Calu3 (cell line): Measurements from ENCODE around the gene SERINC5. TPM values are rescaled to one million over a fixed set of nuclear protein-coding genes. Genes with fewer than 3 reads are reported as not detected.

ENCODE experiments used
- BruUV-seq: library from RNA; stranded (reverse); fragments of 400-500 nt; replicated peaks from 2 replicates; lab custom pipeline; 2021; lab: Mats Ljungman, UMichigan
- CTCF ChIA-PET: fragments of 300-600 bp; sonication (Branson Sonifier 250); formaldehyde crosslinking; loops from one replicate; lab custom pipeline; 2022; ENCODE audit warnings: antibody characterized with exemption; lab: Charles Lee
- DNase-seq: peaks from one replicate; pipeline ENCODE4 v3.0.0; 2022
- H3K27ac Mint-ChIP-seq: one replicate; pipeline ENCODE4 v1.8.0; 2022; ENCODE audit warnings: mixed read lengths; ENCODE audit not compliant: unreplicated experiment
- H3K27me3 Mint-ChIP-seq: one replicate; pipeline ENCODE4 v1.8.0; 2022; ENCODE audit warnings: mixed read lengths; ENCODE audit not compliant: unreplicated experiment
- H3K36me3 Mint-ChIP-seq: one replicate; pipeline ENCODE4 v1.8.0; 2022; ENCODE audit warnings: mild to moderate bottlenecking, moderate library complexity, mixed read lengths; ENCODE audit not compliant: insufficient read depth, unreplicated experiment
- H3K4me1 Mint-ChIP-seq: one replicate; pipeline ENCODE4 v1.8.0; 2022; ENCODE audit warnings: mild to moderate bottlenecking, low read depth, mixed read lengths; ENCODE audit not compliant: unreplicated experiment
- H3K4me3 Mint-ChIP-seq: one replicate; pipeline ENCODE4 v1.8.0; 2022; ENCODE audit warnings: mild to moderate bottlenecking, low read depth, moderate library complexity, mixed read lengths; ENCODE audit not compliant: unreplicated experiment
- H3K9me3 Mint-ChIP-seq: one replicate; pipeline ENCODE4 v1.8.0; 2022; ENCODE audit warnings: low read depth, mixed read lengths; ENCODE audit not compliant: unreplicated experiment
- intact Hi-C: fragments of 100-400 bp; cut with micrococcal nuclease; formaldehyde crosslinking; loops from one replicate; pipeline ENCODE4 v1.10.0; 2022; ENCODE audit not compliant: unreplicated experiment
- total RNA-seq: library from RNA; stranded (reverse); gene quantifications from 2 replicates; pipeline ENCODE4 v1.2.3, GENCODE V29; 2022
- TF ChIP-seq, protein P1 (sequence below): fragments of 200-600 bp; IDR thresholded peaks from one replicate; pipeline ENCODE4 v1.8.0; 2022; ENCODE audit warnings: antibody characterized with exemption; ENCODE audit not compliant: unreplicated experiment

Gene SERINC5
- total RNA-seq, 1 experiment from 2014 or later, result 47.0 TPM

DNA sequence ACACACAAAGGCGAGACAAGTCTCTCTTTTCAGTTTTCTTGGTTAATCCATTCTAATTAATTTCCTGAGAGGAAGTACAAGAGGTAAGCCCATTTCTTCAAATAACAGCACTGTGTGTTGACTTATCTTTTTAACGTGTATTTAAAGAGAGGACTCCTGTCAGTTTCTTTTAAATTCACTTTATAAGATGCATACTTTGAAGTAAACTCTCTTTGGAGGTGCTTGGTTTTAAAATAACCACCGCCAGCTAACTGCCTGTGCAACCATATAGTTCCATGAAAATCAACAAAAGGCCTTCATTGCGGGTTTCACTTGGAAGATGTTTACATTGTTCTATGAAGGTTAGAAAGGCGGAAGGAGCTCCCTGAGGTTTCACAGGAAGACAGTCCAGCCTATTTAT lies 13.1 kb upstream of the SERINC5 start:
- DNase-seq, result no peak
- H3K4me1 Mint-ChIP-seq, result no peaks in the 10 kb centered on the region
- BruUV-seq, result no TSS peak
- H3K4me3 Mint-ChIP-seq, result no peak overlapping the region
- no peaks in the 10 kb centered on the region for H3K9me3 Mint-ChIP-seq
- H3K36me3 Mint-ChIP-seq, result no peaks in the 10 kb centered on the region
- intact Hi-C loops, result no loop called here
- H3K27ac Mint-ChIP-seq, result no peak overlapping the region
- CTCF ChIA-PET, result interaction anchor here (3.3 kb wide), 1 partner anchor 12 kb away, joined by 21 read pairs; the partner anchor contains the start of gene SERINC5
- H3K27me3 Mint-ChIP-seq, result no peaks in the 10 kb centered on the region
- TF ChIP-seq, protein P1, sequence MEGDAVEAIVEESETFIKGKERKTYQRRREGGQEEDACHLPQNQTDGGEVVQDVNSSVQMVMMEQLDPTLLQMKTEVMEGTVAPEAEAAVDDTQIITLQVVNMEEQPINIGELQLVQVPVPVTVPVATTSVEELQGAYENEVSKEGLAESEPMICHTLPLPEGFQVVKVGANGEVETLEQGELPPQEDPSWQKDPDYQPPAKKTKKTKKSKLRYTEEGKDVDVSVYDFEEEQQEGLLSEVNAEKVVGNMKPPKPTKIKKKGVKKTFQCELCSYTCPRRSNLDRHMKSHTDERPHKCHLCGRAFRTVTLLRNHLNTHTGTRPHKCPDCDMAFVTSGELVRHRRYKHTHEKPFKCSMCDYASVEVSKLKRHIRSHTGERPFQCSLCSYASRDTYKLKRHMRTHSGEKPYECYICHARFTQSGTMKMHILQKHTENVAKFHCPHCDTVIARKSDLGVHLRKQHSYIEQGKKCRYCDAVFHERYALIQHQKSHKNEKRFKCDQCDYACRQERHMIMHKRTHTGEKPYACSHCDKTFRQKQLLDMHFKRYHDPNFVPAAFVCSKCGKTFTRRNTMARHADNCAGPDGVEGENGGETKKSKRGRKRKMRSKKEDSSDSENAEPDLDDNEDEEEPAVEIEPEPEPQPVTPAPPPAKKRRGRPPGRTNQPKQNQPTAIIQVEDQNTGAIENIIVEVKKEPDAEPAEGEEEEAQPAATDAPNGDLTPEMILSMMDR, result no peak

DNA sequence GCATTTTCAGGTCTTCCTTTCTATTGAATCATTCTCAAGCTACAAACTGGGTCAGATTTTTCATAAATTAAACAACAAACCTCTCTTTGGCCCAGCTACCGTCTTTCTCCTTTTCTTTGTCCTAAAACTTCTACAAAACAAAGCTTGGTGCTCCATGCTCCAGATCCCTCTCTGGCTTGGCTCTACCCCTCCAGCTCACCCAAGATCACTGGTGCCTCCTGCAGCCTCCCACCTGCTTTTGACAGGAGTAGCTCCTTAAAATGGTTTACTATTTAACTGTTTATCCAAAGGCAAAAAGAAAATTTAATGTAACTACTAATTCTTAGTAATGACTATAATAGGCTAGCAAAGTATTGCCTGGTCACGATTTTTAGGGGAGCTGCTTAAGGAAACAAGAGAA lies 10.7 kb upstream of the SERINC5 start:
- CTCF ChIA-PET, result interaction anchor here (0.6 to 3.3 kb wide), 3 partner anchors 10 to 1055 kb away, joined by 5 to 21 read pairs (median 6); partner anchors contain the start of gene SERINC5
- no peaks in the 10 kb centered on the region for H3K36me3 Mint-ChIP-seq
- H3K4me3 Mint-ChIP-seq, result no peak overlapping the region
- TF ChIP-seq, protein P1, result no peak
- H3K27me3 Mint-ChIP-seq, result no peaks in the 10 kb centered on the region
- H3K9me3 Mint-ChIP-seq, result no peaks in the 10 kb centered on the region
- H3K27ac Mint-ChIP-seq, result no peak overlapping the region
- DNase-seq, result no peak
- no peaks in the 10 kb centered on the region for H3K4me1 Mint-ChIP-seq
- intact Hi-C loops, result no loop called here
- BruUV-seq, result no TSS peak

DNA sequence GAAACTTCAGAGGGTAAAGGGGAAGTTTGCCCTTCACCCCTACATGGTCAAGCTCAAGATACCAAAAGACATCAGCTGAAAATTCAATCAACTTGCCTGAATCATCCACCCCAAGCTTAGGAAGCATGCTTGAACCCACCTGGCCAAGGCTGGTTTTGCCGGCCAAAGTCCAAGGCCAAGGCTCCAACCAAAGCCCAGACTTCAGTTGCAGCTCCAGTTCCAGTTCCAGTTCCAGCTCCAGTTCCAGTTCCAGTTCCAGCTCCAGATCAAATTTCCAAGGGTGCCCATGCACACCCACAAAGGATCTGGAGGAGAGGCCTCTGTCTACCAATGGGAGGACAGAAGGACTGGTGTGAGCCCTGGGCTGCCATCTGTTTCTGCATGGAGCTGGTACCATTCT lies 4.6 kb upstream of the SERINC5 start:
- peaks cover 24% of the 10 kb centered on the region for H3K36me3 Mint-ChIP-seq
- H3K27ac Mint-ChIP-seq, result no peak overlapping the region
- no peak for DNase-seq
- no peak overlapping the region for H3K4me3 Mint-ChIP-seq
- CTCF ChIA-PET, result no interaction called here
- H3K4me1 Mint-ChIP-seq, result peaks cover 12% of the 10 kb centered on the region
- no peaks in the 10 kb centered on the region for H3K27me3 Mint-ChIP-seq
- TF ChIP-seq, protein P1, result no peak
- no TSS peak for BruUV-seq
- intact Hi-C loops, result no loop called here
- no peaks in the 10 kb centered on the region for H3K9me3 Mint-ChIP-seq

DNA sequence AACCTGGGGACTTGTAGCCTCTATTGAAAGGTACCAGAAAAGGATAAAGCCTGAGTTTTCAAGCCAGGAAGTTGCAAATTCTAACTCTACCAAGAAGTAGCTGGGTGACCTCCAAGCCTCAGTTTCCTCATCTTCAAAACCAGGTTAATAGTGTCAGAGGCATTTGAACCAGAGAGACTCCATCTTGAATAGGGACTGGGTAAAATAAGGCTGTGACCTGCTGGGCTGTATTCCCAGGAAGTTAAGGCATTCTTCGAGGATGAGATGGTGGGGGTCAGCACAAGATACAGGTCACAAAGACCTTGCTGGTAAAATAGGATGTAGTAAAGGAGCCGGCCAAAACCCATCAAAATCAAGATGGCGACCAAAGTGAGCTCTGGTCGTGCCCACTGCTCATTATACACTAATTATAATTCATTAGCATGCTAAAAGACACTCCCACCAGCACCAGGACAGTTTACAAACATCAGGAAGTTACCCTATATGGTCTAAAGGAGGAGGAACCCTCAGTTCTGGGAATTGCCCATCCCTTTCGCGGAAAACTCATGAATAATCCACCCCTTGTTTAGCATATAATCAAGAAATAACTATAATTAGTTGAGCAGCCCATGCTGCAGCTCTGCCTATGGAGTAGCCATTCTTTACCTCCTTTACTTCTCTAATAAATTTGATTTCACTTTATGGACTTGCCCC lies 3.8 kb upstream of the SERINC5 start:
- CTCF ChIA-PET, result interaction anchor here (0.6 kb wide), 1 partner anchor 1008 kb away, joined by 3 read pairs; no protein-coding TSS in a partner anchor
- H3K27ac Mint-ChIP-seq, result no peak overlapping the region
- no peak overlapping the region for H3K4me3 Mint-ChIP-seq
- intact Hi-C loops, result no loop called here
- peaks cover 32% of the 10 kb centered on the region for H3K36me3 Mint-ChIP-seq
- no peak for DNase-seq
- TF ChIP-seq, protein P1, result no peak
- H3K4me1 Mint-ChIP-seq, result peaks cover 13% of the 10 kb centered on the region
- no peaks in the 10 kb centered on the region for H3K27me3 Mint-ChIP-seq
- no TSS peak for BruUV-seq
- H3K9me3 Mint-ChIP-seq, result no peaks in the 10 kb centered on the region
